Psoas muscle (tissue), 8 donors: ENCODE measurements around the gene FMN2. TPM values are rescaled to one million over a fixed set of nuclear protein-coding genes. Genes with fewer than 3 reads are reported as not detected.

Source experiments
- ATAC-seq, 4 donors: fragments of 200-7000 bp; cut with Tn5 transposase; one replicate each; pipeline ENCODE4 v1.9.1; 2020; ENCODE audit warnings: moderate library complexity in 3 of 4, mild to moderate bottlenecking in 2 of 4
- DNase-seq, 2 donors: peaks; one replicate each; pipeline ENCODE4 v3.0.0-alpha.2; 2020
- H3K27ac ChIP-seq: fragments of 200-600 bp; one replicate; pipeline ENCODE4 v1.8.0; 2022
- H3K27me3 ChIP-seq, 3 donors: fragments of 200-600 bp in 1 of 3; one replicate each; pipeline versions ENCODE4 v1.6.1 to v1.8.0; 2013 to 2022; ENCODE audit warnings: low read length in 2 of 3, mild to moderate bottlenecking in 2 of 3, moderate library complexity in 1 of 3; ENCODE audit not compliant: insufficient read depth in 3 of 3
- H3K36me3 ChIP-seq, 2 donors: fragments of 200-600 bp in 1 of 2; one replicate each; pipeline versions ENCODE4 v1.6.1 to v1.8.0; 2013 to 2022; ENCODE audit warnings: low read depth in 1 of 2, mild to moderate bottlenecking in 1 of 2, moderate library complexity in 1 of 2; ENCODE audit not compliant: insufficient read depth in 1 of 2
- H3K4me1 ChIP-seq: fragments of 200-600 bp; one replicate; pipeline ENCODE4 v1.8.0; 2022
- H3K4me3 ChIP-seq: fragments of 200-600 bp; one replicate; pipeline ENCODE4 v1.8.0; 2022; ENCODE audit warnings: mild to moderate bottlenecking
- H3K9me3 ChIP-seq: fragments of 200-600 bp; one replicate; pipeline ENCODE4 v1.8.0; 2022
- WGBS, 3 donors: extraction: QIAGEN DNeasy Blood & Tissue Kit; methylation state at CpG; one replicate each; pipeline versions ENCODE4 v1.1.6 to v1.1.7; 2013; 5-methylcytosine and 5-hydroxymethylcytosine counted together
- intact Hi-C, 2 donors: fragments of 100-400 bp; cut with DNase I; formaldehyde crosslinking; loops; one replicate each; pipeline versions ENCODE4 v1.11.0 to v1.14.2; 2022
- polyA plus RNA-seq, 3 donors: library from polyadenylated mRNA; stranded (reverse); fragments of 200-250 nt; gene quantifications; one replicate each; pipeline ENCODE4 v1.2.3, GENCODE V29; 2013
- total RNA-seq, 4 donors: library from RNA; stranded (reverse); fragmentation: NEBNext Ultra II Directional in 2 of 4; extraction: Animal tissue kit (Norgen Biotek cat#: 25700) in 2 of 4; gene quantifications; one replicate each; pipeline versions ENCODE4 v1.2.1 to v1.2.4, GENCODE V29; 2021 to 2023
- TF ChIP-seq, protein P1 (sequence below): fragments of 200-600 bp; IDR thresholded peaks from one replicate; pipeline ENCODE4 v1.8.0; 2022; ENCODE audit warnings: antibody characterized with exemption
- donor health status: healthy with polysubstance abuse.
- donor health status: DM: no; HTN: no; CAD: no; lungs with moderate emphysema.
- donor health status: Bipolar disorder and iron deficiency.
- donor health status: healthy.
- donor health status: DM: yes; HTN: yes; CAD: no.
- donor health status: DM: no; HTN: no; CAD: no.
- donor health status: DM: no; HTN: no; CAD: no.
- donor health status: DM: yes; HTN: yes; CAD: no.

FMN2 gene
- total and polyA plus RNA-seq, 7 donors: 0.15 to 1.1 (median 0.52) TPM; not detected in 2

DNA sequence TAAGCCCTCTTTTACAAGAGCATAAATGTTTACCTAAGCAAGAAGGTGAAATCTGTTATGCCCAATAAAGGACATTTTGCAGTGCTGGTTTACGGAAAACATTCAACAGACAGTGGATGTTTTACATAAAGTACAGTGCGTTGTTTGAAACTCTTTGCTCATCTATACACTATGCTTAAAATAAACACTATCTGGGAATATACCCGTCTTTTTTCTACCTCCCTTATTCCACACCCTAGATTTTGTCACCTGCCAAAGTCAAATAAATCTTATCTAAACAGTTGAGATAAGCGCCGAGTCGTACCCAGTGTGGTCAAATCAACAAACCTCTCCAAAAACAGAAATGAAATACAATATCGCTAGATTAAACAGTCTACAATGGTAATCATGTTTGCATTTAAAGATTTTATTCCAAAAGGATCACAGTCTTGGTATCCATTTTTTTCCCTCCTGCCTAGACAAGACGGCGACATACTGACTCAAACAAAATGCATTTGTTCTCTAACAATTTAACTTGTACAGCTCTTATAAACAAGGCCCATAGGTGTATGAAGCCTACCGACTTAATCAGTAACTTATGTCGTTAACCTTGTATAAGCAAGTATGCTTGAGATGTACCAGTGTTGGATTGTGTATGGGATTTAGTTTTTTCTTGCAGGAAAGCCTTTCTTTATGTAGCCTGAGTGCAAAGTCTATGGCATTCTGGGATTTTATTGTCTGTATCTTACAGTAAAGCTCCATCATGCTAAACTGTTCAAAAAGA lies 189.1 kb downstream of the FMN2 start:
- Histone ChIP-seq H3K4me1 (no peaks in the 10 kb centered on the region), H3K27ac (no peak overlapping the region), H3K27me3 (no peaks in the 10 kb centered on the region), H3K4me3 (no peak overlapping the region), H3K9me3 (no peaks in the 10 kb centered on the region), H3K36me3 (no peaks in the 10 kb centered on the region)
- no peak for DNase-seq
- TF ChIP-seq, protein P1, sequence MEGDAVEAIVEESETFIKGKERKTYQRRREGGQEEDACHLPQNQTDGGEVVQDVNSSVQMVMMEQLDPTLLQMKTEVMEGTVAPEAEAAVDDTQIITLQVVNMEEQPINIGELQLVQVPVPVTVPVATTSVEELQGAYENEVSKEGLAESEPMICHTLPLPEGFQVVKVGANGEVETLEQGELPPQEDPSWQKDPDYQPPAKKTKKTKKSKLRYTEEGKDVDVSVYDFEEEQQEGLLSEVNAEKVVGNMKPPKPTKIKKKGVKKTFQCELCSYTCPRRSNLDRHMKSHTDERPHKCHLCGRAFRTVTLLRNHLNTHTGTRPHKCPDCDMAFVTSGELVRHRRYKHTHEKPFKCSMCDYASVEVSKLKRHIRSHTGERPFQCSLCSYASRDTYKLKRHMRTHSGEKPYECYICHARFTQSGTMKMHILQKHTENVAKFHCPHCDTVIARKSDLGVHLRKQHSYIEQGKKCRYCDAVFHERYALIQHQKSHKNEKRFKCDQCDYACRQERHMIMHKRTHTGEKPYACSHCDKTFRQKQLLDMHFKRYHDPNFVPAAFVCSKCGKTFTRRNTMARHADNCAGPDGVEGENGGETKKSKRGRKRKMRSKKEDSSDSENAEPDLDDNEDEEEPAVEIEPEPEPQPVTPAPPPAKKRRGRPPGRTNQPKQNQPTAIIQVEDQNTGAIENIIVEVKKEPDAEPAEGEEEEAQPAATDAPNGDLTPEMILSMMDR: no peak
- intact Hi-C loops: no loop called here
- WGBS, 3 donors: 79 to 88% (median 83%) methylated on average over 11 of the region's 11 CpGs
- ATAC-seq: no peak

DNA sequence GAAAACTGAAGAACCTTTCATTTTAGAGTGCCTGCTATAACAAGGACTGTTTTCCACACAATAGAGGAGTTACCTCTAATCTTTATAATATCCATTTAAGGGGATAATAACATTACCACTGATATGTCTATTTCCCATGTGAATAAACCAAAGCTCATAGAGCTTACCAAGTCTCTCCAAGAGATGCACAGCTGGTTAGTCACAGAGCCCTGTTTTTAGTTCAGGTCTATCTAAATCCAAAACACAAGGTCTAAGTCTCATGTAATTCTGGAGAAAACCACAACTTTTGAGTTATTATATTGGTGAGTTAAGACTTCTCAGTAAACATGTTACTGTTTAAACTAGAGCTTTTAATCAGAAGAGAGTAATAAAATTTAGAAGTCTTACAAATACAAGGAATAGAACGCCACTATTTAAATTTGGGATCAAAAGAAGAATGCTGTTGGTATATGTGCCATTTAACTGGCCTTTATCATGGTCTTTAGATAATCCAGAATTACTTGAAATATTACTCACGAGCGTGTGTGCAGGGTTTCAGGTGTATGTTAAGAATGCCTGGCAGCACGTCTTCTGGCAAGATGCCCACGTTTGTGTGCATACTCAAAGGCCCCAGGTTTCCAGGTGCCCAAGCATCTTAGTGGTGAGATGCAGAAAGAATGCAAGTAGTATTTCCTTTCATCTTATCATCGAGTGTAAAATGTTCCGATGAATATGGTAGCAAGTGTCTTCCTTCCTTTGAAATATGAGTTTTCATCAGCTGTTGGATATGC lies 190.6 kb downstream of the FMN2 start:
- H3K36me3 ChIP-seq: no peaks in the 10 kb centered on the region
- no peak overlapping the region for H3K27ac ChIP-seq
- no peak overlapping the region for H3K4me3 ChIP-seq
- intact Hi-C loops: no loop called here
- TF ChIP-seq, protein P1: no peak
- H3K27me3 ChIP-seq: no peaks in the 10 kb centered on the region
- no peaks in the 10 kb centered on the region for H3K9me3 ChIP-seq
- no peaks in the 10 kb centered on the region for H3K4me1 ChIP-seq
- no peak for DNase-seq
- 53 to 62% (median 58%) methylated on average over 7 of the region's 7 CpGs for WGBS, 3 donors
- no peak for ATAC-seq

DNA sequence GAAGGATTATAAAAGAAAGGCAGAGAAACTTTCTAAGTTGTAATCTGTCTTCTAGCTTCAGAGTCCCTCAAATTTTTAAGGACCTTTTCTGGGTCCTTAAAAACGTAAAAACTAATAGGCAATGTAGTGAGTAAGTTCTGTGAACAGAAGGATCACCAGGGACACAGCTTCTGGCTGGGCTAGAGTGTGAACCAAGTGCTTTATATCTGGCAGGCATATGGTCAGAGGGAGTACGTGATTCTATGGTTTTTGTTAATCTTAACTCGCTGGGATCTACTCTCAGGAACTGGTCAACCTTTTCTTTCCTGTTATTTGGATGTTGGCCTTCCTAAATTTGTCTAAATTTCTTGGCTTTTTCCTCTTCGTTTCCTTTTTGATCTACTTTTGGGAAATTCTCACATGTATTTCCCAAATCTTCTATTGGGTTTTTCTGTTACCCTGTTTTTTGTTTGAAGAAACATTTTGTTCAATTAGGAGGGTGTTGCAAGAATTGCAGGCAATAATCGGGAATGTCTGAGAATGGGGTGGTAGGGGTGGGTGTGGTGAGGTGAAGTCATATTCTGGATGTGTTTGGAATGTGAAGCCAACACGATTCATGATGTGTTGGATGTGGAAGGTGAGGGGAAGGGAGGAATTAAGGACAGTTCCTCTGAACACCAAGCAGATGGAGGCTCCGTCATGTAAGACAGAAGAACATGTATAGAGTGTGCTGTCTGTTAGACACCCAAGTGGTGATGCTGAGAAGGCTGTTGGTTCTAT lies 193.2 kb downstream of the FMN2 start:
- ATAC-seq: peak in 1 of 4 donors; percentile 38

DNA sequence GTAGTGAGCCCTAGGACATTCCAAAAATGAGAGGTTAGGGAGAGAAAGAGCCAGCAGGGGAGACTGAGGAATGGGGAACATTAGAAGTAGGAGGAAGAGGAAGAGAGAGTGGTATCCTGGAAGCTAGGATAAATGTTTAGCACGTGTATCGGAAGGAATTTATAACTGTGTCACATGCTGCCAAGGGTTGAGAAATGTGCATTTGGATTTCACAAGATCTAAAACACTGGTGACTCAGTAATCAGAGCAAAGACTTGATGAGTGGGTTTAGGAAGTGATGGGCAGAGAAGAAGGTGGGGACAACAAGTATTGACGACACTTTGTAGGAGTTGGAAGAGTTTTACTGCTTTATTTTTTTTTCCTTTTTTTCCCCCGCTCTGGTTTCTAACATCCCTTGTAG lies 193.9 kb downstream of the FMN2 start:
- Histone ChIP-seq H3K9me3 (no peaks in the 10 kb centered on the region), H3K4me3 (no peak overlapping the region), H3K27ac (no peak overlapping the region), H3K27me3 (no peaks in the 10 kb centered on the region), H3K36me3 (no peaks in the 10 kb centered on the region), H3K4me1 (no peaks in the 10 kb centered on the region)
- peak in 1 of 4 donors; percentile 38 for ATAC-seq
- intact Hi-C loops: no loop called here
- WGBS, 3 donors: 87 to 90% (median 88%) methylated on average over 4 of the region's 4 CpGs
- TF ChIP-seq, protein P1: no peak
- no peak for DNase-seq

More for the DNA sequence above, 193.2 kb downstream of the FMN2 start:
- Histone ChIP-seq H3K36me3 (no peaks in the 10 kb centered on the region), H3K27me3 (no peaks in the 10 kb centered on the region), H3K4me1 (no peaks in the 10 kb centered on the region), H3K9me3 (no peaks in the 10 kb centered on the region), H3K27ac (no peak overlapping the region), H3K4me3 (no peak overlapping the region)
- WGBS, 3 donors: 66 to 75% (median 67%) methylated on average over 7 of the region's 7 CpGs
- TF ChIP-seq, protein P1: no peak
- intact Hi-C loops: no loop called here
- DNase-seq: no peak
